Measurements from ENCODE around the gene FAM234A. TPM values are rescaled to one million over a fixed set of nuclear protein-coding genes. Genes with fewer than 3 reads are reported as not detected.

The FAM234A gene
- total and polyA plus RNA-seq, 8 donors, result 13.1 to 87.2 (median 35.1) TPM

- Histone ChIP-seq H3K27ac (no peak overlapping the region), H3K4me1 (peaks cover 12 to 31% (median 27%) of the 10 kb centered on the region in 4 donors), H3K27me3 (peaks cover 0 to 39% (median 8%) of the 10 kb centered on the region in 3 donors), H3K4me3 (no peak overlapping the region), H3K36me3 (no peaks in the 10 kb centered on the region), H3K9me3 (no peaks in the 10 kb centered on the region)
- intact Hi-C loops (cut with DNase I; ENCODE audit: low total_unique reads), result no loop called here
- peak; percentile 63 to 68 for DNase-seq
- no peak for TF ChIP-seq CTCF (IDR thresholded peaks at IDR 0.05)
- TF ChIP-seq POLR2AphosphoS5 (IDR thresholded peaks at IDR 0.05), result no peak
- TF ChIP-seq EP300 (IDR thresholded peaks at IDR 0.05), result no peak
- TF ChIP-seq POLR2A (IDR thresholded peaks at IDR 0.05), result no peak
- WGBS, 5 donors, result 32 to 68% (median 55%) methylated on average over 11 to 30 of the region's 30 CpGs
Observed at GRCh38 chr16:273547-274421, 39.2 kb downstream of the FAM234A start.

GRCh38 chr16:275041-275641, 40.5 kb downstream of the FAM234A start:
- no peak for TF ChIP-seq CTCF (IDR thresholded peaks at IDR 0.05)
- TF ChIP-seq EP300 (IDR thresholded peaks at IDR 0.05), result no peak
- TF ChIP-seq POLR2AphosphoS5 (IDR thresholded peaks at IDR 0.05), result no peak
- no peak for TF ChIP-seq POLR2A (IDR thresholded peaks at IDR 0.05)
- peak in 1 of 2 donors; percentile 50 for DNase-seq
- Histone ChIP-seq H3K27ac (peak overlapping the region in 2 of 5 donors; percentile 32 to 49), H3K27me3 (peaks cover 0 to 50% (median 14%) of the 10 kb centered on the region in 3 donors), H3K9me3 (no peaks in the 10 kb centered on the region), H3K36me3 (no peaks in the 10 kb centered on the region), H3K4me3 (peak overlapping the region; percentile 47 to 60 (median 52)), H3K4me1 (peaks cover 15 to 42% (median 37%) of the 10 kb centered on the region in 4 donors)
- WGBS, 5 donors, result 1 to 2% (median 2%) methylated on average over 42 to 58 of the region's 58 CpGs; no CpG with 5 or more reads in 1 of the 5 donors
- intact Hi-C loops (cut with DNase I; ENCODE audit: low total_unique reads), result no loop called here

- TF ChIP-seq POLR2A (IDR thresholded peaks at IDR 0.05), result no peak
- no peak for TF ChIP-seq EP300 (IDR thresholded peaks at IDR 0.05)
- TF ChIP-seq CTCF (IDR thresholded peaks at IDR 0.05), result no peak
- no peak for TF ChIP-seq POLR2AphosphoS5 (IDR thresholded peaks at IDR 0.05)
- Histone ChIP-seq H3K4me1 (peaks cover 18 to 46% (median 40%) of the 10 kb centered on the region in 4 donors), H3K9me3 (no peaks in the 10 kb centered on the region), H3K36me3 (no peaks in the 10 kb centered on the region), H3K27ac (peak within 1 kb of the TSS in 2 of 5 donors; percentile 32 to 49), H3K27me3 (peaks cover 0 to 55% (median 18%) of the 10 kb centered on the region in 3 donors), H3K4me3 (peak within 1 kb of the TSS; percentile 47 to 60 (median 52))
- DNase-seq, result no peak
- WGBS, 5 donors, result 3 to 35% (median 4%) methylated on average over 4 to 53 of the region's 56 CpGs
- intact Hi-C loops (cut with DNase I; ENCODE audit: low total_unique reads), result no loop called here
Observed at GRCh38 chr16:275786-276232, 41.2 kb downstream of the FAM234A start, which contains the start of gene RGS11. Gene RGS11 (minus strand): TSS chr16:275944. CDS start chr16:275911, 33 bp downstream.

- no peaks in the 10 kb centered on the region for H3K36me3 ChIP-seq
Observed at GRCh38 chr16:276426-277077, 41.9 kb downstream of the FAM234A start.

More at GRCh38 chr16:276426-277077, 41.9 kb downstream of the FAM234A start:
- no peak for TF ChIP-seq CTCF (IDR thresholded peaks at IDR 0.05)
- no peak for TF ChIP-seq POLR2AphosphoS5 (IDR thresholded peaks at IDR 0.05)
- TF ChIP-seq EP300 (IDR thresholded peaks at IDR 0.05), result no peak
- no peak for TF ChIP-seq POLR2A (IDR thresholded peaks at IDR 0.05)
- intact Hi-C loops (cut with DNase I; ENCODE audit: low total_unique reads), result no loop called here
- Histone ChIP-seq H3K4me1 (peaks cover 19 to 54% (median 48%) of the 10 kb centered on the region in 4 donors), H3K27ac (no peak overlapping the region), H3K4me3 (no peak overlapping the region), H3K27me3 (peaks cover 0 to 62% (median 25%) of the 10 kb centered on the region in 3 donors), H3K9me3 (no peaks in the 10 kb centered on the region)
- WGBS, 5 donors, result 78 to 94% (median 85%) methylated on average over 14 to 20 of the region's 20 CpGs
- DNase-seq, result no peak

Data from stomach (tissue), 9 donors.